Nephron (organoid): ENCODE measurements around the gene ATM.
"Not testable (repeated sequence)": the region's sequence is repeated elsewhere in the genome, so short reads cannot be mapped to it uniquely, and the experiment has no call there.

Experiments used
- H3K27ac Mint-ChIP-seq, 3 experiments: 2 replicates each; pipeline ENCODE4 v1.8.0; 2020; ENCODE audit warnings: mixed read lengths in 3 of 3, mild to moderate bottlenecking in 2 of 3, moderate library complexity in 1 of 3
- H3K27me3 Mint-ChIP-seq: 2 replicates; pipeline ENCODE4 v1.8.0; 2021; ENCODE audit warnings: low read depth, mild to moderate bottlenecking, moderate library complexity, mixed read lengths
- H3K36me3 Mint-ChIP-seq: 2 replicates; pipeline ENCODE4 v1.8.0; 2020; ENCODE audit warnings: low read depth, mixed read lengths
- H3K4me1 Mint-ChIP-seq: 2 replicates; pipeline ENCODE4 v1.8.0; 2020; ENCODE audit warnings: mixed read lengths
- H3K4me3 Mint-ChIP-seq, 3 experiments: 2 replicates each; pipeline ENCODE4 v1.8.0; 2020; ENCODE audit warnings: mild to moderate bottlenecking in 3 of 3, mixed read lengths in 3 of 3, moderate library complexity in 2 of 3
- H3K9me3 Mint-ChIP-seq: 2 replicates; pipeline ENCODE4 v1.8.0; 2020; ENCODE audit warnings: mixed read lengths
- TF ChIP-seq, protein P1 (sequence below), 3 experiments: fragments of 200-600 bp; sonication (generic); IDR thresholded peaks; one replicate each; pipeline ENCODE4 v1.5.0; 2021; ENCODE audit warnings: antibody characterized with exemption in 3 of 3; ENCODE audit not compliant: unreplicated experiment in 3 of 3

Gene ATM

GRCh38 chr11:108278954-108279353 is 56.1 kb downstream of the ATM start:
- Mint-ChIP-seq H3K36me3 (peaks cover 59% of the 10 kb centered on the region), H3K27me3 (no peaks in the 10 kb centered on the region)

GRCh38 chr11:108286370-108286769 is 63.5 kb downstream of the ATM start:
- Mint-ChIP-seq H3K4me3 (no peak overlapping the region), H3K36me3 (peaks cover 52% of the 10 kb centered on the region), H3K9me3 (no peaks in the 10 kb centered on the region), H3K27me3 (no peaks in the 10 kb centered on the region), H3K27ac (no peak overlapping the region), H3K4me1 (no peaks in the 10 kb centered on the region)
- TF ChIP-seq, protein P1, sequence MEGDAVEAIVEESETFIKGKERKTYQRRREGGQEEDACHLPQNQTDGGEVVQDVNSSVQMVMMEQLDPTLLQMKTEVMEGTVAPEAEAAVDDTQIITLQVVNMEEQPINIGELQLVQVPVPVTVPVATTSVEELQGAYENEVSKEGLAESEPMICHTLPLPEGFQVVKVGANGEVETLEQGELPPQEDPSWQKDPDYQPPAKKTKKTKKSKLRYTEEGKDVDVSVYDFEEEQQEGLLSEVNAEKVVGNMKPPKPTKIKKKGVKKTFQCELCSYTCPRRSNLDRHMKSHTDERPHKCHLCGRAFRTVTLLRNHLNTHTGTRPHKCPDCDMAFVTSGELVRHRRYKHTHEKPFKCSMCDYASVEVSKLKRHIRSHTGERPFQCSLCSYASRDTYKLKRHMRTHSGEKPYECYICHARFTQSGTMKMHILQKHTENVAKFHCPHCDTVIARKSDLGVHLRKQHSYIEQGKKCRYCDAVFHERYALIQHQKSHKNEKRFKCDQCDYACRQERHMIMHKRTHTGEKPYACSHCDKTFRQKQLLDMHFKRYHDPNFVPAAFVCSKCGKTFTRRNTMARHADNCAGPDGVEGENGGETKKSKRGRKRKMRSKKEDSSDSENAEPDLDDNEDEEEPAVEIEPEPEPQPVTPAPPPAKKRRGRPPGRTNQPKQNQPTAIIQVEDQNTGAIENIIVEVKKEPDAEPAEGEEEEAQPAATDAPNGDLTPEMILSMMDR (IDR thresholded peaks at IDR 0.05; ENCODE audit: unreplicated experiment in 3 of 3) = no peak

More at GRCh38 chr11:108278954-108279353, 56.1 kb downstream of the ATM start:
- no peak overlapping the region for H3K4me3 Mint-ChIP-seq
- TF ChIP-seq, protein P1 (IDR thresholded peaks at IDR 0.05; ENCODE audit: unreplicated experiment in 3 of 3) = no peak
- peaks cover 19% of the 10 kb centered on the region for H3K4me1 Mint-ChIP-seq
- peaks cover 23% of the 10 kb centered on the region for H3K9me3 Mint-ChIP-seq
- H3K27ac Mint-ChIP-seq = peak overlapping the region; percentile 72 to 92 (median 90)

GRCh38 chr11:108286956-108287355 is 64.1 kb downstream of the ATM start:
- TF ChIP-seq, protein P1 (IDR thresholded peaks at IDR 0.05; ENCODE audit: unreplicated experiment in 3 of 3) = no peak
- Mint-ChIP-seq H3K27ac (no peak overlapping the region), H3K36me3 (peaks cover 57% of the 10 kb centered on the region), H3K4me3 (no peak overlapping the region), H3K9me3 (no peaks in the 10 kb centered on the region), H3K4me1 (no peaks in the 10 kb centered on the region), H3K27me3 (no peaks in the 10 kb centered on the region)

DNA sequence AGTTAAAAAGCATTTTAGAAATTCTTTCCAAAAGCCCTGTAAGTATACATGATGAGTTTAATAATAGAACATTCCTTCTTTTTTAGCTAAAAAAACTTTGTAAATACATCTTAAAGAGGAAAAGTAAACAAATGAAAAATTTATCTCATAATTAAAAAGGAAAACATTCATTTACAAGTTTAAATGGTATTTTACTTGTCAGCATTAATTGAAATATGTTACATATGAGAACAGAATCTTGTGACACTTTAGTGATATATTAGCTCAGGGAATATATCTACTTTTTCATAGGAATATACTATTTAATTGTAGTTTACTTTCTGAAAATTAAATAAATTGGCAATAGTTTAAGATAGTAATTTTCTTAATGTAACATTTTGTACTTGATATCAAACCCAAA is 66.2 kb downstream of the ATM start:
- not testable (repeated sequence) for H3K4me1 Mint-ChIP-seq

DNA sequence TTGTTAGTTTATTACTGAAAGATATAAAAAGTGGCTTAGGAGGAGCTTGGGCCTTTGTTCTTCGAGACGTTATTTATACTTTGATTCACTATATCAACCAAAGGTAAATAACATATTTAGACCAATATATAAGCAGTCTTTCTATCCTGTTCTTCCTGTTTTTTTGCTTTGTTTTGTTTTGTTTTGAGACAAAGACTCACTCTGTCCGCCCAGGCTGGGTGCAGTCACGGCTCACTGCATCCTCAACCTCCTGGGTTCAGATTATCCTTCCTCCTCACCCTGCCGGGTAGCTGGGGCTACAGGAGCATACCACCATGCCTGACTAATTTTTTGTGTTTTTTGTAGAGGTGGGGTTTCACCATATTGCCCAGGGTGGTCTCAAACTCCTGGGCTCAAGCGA is 66.8 kb downstream of the ATM start:
- no peaks in the 10 kb centered on the region for H3K4me1 Mint-ChIP-seq
- peak overlapping the region in 2 of 3 experiments; percentile 30 to 55 for H3K27ac Mint-ChIP-seq
- H3K4me3 Mint-ChIP-seq = no peak overlapping the region
- H3K27me3 Mint-ChIP-seq = no peaks in the 10 kb centered on the region
- H3K36me3 Mint-ChIP-seq = peaks cover 47% of the 10 kb centered on the region
- no peaks in the 10 kb centered on the region for H3K9me3 Mint-ChIP-seq
- TF ChIP-seq, protein P1 (IDR thresholded peaks at IDR 0.05; ENCODE audit: unreplicated experiment in 3 of 3) = no peak

More for the DNA sequence above, 66.2 kb downstream of the ATM start:
- not testable (repeated sequence) for H3K4me3 Mint-ChIP-seq, H3K27ac Mint-ChIP-seq, H3K27me3 Mint-ChIP-seq, H3K9me3 Mint-ChIP-seq
- H3K36me3 Mint-ChIP-seq = peaks cover 54% of the 10 kb centered on the region

DNA sequence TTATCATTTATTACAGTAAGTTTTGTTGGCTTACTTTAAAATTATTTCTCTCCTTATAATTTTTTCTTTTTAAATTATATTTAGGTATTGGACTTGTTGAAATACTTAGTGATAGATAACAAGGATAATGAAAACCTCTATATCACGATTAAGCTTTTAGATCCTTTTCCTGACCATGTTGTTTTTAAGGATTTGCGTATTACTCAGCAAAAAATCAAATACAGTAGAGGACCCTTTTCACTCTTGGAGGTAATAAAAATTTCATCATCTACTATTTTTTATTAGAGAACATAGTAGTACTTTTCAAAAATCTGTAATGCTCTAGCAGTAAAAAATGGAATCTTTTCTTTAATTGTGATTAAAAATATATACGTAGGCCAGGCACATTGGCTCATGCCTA is 70.4 kb downstream of the ATM start:
- no peak overlapping the region for H3K4me3 Mint-ChIP-seq
- H3K4me1 Mint-ChIP-seq = no peaks in the 10 kb centered on the region
- H3K36me3 Mint-ChIP-seq = peaks cover 32% of the 10 kb centered on the region
- no peaks in the 10 kb centered on the region for H3K27me3 Mint-ChIP-seq
- TF ChIP-seq, protein P1 (IDR thresholded peaks at IDR 0.05; ENCODE audit: unreplicated experiment in 3 of 3) = no peak
- no peaks in the 10 kb centered on the region for H3K9me3 Mint-ChIP-seq
- H3K27ac Mint-ChIP-seq = no peak overlapping the region
